A549 treated with CpdA at 1 μM for 4 hours (cell line): ENCODE data around the gene OR4C16. TPM values are rescaled to one million over a fixed set of nuclear protein-coding genes. Genes with fewer than 3 reads are reported as not detected.

ENCODE experiments used
- total RNA-seq: library from RNA; stranded (reverse); fragments of 200-300 nt; extraction: Qiagen RNA extraction; gene quantifications from 5 replicates; pipeline ENCODE4 v1.2.3, GENCODE V29; 2022; ENCODE audit warnings: low read depth

The OR4C16 gene
- total RNA-seq = not detected in 5 replicates

DNA sequence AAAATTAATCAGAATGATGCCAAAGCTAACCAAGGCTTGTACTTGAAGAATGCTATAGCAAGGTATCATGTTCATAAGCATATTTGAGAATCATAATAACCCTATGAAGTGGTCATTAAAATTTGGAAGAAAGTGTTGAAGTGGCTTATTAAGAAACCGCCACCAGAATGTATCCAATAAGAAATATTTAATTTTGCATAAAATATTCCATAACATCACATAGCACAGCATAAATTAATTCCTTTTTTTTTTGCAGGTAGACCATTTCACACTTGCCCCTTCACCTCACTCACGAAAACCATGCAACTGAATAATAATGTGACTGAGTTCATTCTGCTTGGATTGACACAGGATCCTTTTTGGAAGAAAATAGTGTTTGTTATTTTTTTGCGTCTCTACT, at the start of gene OR4C16:
Gene OR4C16 (plus strand): TSS at position 301 of the 400 bp plus-strand sequence. CDS start 0 bp downstream, at position 301.

GRCh38 chr11:55554169-55554568, 17.8 kb upstream of the OR4C16 start, which contains the start of gene OR4C15:
OR4C15 (plus strand) TSS chr11:55554469; CDS start chr11:55554469, 0 bp downstream.

DNA sequence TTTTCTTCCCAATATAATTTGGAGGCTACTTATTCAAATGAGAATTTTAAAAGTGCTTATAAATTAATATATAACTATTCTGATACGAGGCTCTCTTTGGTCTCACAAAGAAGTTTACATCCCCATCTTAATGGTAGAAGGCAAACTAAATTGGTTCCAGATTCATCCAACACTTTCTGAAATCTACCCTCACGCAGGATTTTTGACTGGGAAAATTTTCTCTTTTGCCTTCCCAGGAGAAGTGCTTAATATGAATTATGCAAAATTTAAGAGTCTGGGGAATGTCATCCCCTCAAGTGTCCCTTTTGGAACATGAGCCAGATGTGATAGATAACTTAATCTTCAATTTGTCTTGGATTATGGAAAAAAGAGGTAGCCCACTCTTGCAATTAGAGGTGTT, 35.6 kb downstream of the OR4C16 start, which contains the start of gene OR4C11:
Gene OR4C11 (minus strand): TSS at position 101 of the 400 bp plus-strand sequence. CDS start 3,272 bp downstream, outside the sequence.

Other genes with a start within 250 kb of the OR4C16 start
- gene OR4A16, start 228.9 kb upstream of the OR4C16 start, total RNA-seq = not detected in 5 replicates
- gene OR4A15, start 204.2 kb upstream of the OR4C16 start, total RNA-seq = not detected in 5 replicates
- not detected in 5 replicates for gene OR4C15, start 17.7 kb upstream of the OR4C16 start, total RNA-seq
- not detected in 5 replicates for gene OR4C11, start 35.5 kb downstream of the OR4C16 start, total RNA-seq
- gene OR4P4, start 63.0 kb downstream of the OR4C16 start, total RNA-seq = not detected in 5 replicates
- not detected in 5 replicates for gene OR4S2, start 76.2 kb downstream of the OR4C16 start, total RNA-seq
- gene OR4C6, start 90.1 kb downstream of the OR4C16 start, total RNA-seq = not detected in 5 replicates
- not detected in 5 replicates for gene OR5D13, start 201.3 kb downstream of the OR4C16 start, total RNA-seq
- gene OR5D14, start 223.4 kb downstream of the OR4C16 start, total RNA-seq = not detected in 5 replicates
- not detected in 5 replicates for gene OR5L1, start 239.2 kb downstream of the OR4C16 start, total RNA-seq
- not detected in 5 replicates for gene OR5D18, start 247.5 kb downstream of the OR4C16 start, total RNA-seq